ENCODE data around the gene CERKL.

The CERKL gene

DNA sequence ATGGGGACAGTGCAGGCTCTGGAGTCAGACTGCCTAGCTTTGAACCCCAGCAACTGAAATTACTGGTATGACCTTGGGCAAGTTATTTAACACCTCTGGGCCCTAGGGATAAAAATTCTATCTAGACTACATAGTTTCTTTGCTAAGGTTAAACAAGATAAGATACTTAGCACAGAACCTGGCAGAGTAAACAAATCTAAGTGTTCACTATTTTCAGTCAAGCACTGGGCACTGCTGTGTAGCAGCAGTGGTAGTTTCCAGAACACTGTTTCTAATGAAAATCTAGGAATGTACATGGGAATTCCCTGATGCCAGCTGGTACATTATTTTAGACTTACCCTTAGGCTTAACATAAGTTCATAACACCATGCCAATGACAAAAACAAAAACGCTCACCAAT is 17.2 kb downstream of the CERKL start:
- TF ChIP-seq POU2F2 (IDR thresholded peaks at IDR 0.05; ENCODE audit: low read depth, low read length) = no peak
- TF ChIP-seq POLR2A (IDR thresholded peaks at IDR 0.05; ENCODE audit: low read depth, low read length) = no peak
- TF ChIP-seq TAF1 (IDR thresholded peaks at IDR 0.05; ENCODE audit: low read depth, low read length) = no peak
- TF ChIP-seq SPI1 (IDR thresholded peaks at IDR 0.05; ENCODE audit: low read depth, low read length) = no peak
- TF ChIP-seq POLR2AphosphoS5 (IDR thresholded peaks at IDR 0.05; ENCODE audit: low read depth, low read length) = no peak
- TF ChIP-seq PAX5 (IDR thresholded peaks at IDR 0.05; ENCODE audit: insufficient read depth, low read length, severe bottlenecking) = no peak
- FAIRE-seq (no peak), DNase-seq (ENCODE audit: insufficient read length, low spot score) (no peak)

DNA sequence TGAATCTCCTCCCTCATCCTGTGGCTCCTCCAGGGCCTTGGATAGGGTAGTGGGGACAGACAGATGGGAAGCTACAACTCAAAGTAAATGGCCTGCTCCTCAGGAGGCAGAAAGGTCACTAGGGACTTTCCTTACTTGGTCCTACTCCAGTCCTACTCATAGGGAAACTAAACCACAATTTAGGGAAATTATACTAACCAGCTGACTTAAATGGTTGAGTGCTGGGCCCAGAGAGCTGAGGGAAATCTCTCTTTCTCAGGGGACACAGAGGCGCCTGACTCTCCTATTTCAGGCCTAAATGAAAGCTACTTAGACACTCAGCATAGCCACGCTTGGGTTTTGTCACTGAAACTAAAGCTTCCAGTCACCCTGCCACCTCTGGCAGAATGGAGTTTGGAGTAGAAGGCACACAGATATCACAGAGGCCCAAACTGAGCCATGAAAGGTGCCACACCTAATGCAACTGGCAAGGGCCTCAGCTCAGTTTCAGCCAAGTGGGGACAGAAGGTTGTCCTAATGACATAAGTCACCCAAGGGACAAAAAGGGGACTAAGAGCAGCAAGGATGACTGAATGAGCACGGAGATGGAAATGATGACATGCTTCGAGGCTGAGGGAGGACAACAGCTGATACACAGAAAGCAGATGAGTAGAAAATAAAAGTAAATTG is 24.0 kb downstream of the CERKL start:
- DNase-seq (ENCODE audit: insufficient read length, low spot score) (no peak), FAIRE-seq (peak; percentile 35)
- TF ChIP-seq POLR2A (IDR thresholded peaks at IDR 0.05; ENCODE audit: low read depth, low read length) (no peak), PAX5 (IDR thresholded peaks at IDR 0.05; ENCODE audit: insufficient read depth, low read length, severe bottlenecking) (no peak), POLR2AphosphoS5 (IDR thresholded peaks at IDR 0.05; ENCODE audit: low read depth, low read length) (no peak), TAF1 (IDR thresholded peaks at IDR 0.05; ENCODE audit: low read depth, low read length) (no peak), SPI1 (IDR thresholded peaks at IDR 0.05; ENCODE audit: low read depth, low read length) (no peak)

DNA sequence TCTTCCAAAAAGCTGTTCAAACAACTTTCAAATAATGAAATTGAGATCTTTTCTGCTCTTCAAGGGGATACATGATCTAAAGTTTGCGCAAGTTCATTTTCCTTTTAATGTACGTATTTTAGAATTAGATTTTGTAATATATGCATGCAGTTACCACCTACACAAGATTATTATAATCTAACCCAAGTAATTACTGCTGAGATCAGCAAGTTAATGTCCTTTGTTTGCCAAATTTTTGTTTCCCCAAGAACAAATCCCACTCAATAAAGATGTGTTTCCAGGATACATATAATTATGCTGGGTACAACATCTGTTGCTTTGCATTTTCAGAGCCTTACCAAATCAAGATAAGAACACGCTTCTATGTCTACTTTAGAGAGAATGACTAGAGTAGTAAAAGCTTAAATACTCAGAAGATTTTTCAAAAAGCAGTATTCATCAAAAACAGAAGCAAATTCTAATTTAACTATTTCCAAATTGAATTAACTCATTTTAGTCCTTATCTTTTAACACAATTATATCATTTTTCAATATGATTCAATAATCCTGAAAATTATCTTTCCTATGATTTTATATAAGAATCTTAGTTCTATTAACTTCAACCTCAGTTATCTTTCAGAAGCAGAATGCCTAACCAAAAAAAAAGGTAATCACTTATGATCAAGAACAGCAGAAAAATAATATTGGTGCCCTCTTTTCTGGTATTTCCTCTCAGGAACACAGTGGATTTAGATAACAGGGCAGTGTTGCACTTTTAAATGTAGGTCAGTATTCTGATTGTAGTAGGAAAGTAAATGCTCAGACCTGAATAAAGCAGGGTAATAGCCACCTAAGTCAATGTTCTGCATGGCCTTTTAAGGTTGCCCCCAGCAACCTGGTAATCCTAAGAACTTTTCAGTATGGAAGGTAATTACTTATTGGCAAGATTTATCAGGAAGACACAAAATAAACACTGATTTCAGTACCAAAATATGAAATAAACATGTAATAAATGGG is 28.0 kb downstream of the CERKL start:
- no peak for TF ChIP-seq TAF1 (IDR thresholded peaks at IDR 0.05; ENCODE audit: low read depth, low read length)
- TF ChIP-seq POLR2AphosphoS5 (IDR thresholded peaks at IDR 0.05; ENCODE audit: low read depth, low read length) = no peak
- no peak for TF ChIP-seq POU2F2 (IDR thresholded peaks at IDR 0.05; ENCODE audit: low read depth, low read length)
- DNase-seq (ENCODE audit: insufficient read length, low spot score) (no peak), FAIRE-seq (no peak)

DNA sequence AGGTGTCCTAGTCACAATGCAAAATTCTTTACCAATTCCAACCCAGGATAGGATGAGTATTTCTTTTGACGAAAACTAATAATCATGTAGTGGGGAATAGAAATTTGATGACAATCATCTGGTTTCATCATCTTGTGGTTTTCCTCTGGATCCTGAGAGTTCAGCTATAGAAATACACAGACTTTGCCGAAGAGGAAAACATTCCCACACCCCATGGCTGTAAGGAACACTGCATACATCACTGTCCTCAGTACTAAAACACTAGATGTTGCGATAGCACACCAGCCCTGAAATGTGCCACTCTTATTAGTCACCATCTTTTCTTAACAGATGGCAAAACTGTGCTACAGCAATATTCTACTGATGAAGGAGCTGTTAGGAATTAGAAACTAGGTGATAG is 29.4 kb downstream of the CERKL start:
- no peak for TF ChIP-seq POLR2AphosphoS5 (IDR thresholded peaks at IDR 0.05; ENCODE audit: low read depth, low read length)
- no peak for TF ChIP-seq POU2F2 (IDR thresholded peaks at IDR 0.05; ENCODE audit: low read depth, low read length)
- FAIRE-seq (no peak), DNase-seq (ENCODE audit: insufficient read length, low spot score) (no peak)

DNA sequence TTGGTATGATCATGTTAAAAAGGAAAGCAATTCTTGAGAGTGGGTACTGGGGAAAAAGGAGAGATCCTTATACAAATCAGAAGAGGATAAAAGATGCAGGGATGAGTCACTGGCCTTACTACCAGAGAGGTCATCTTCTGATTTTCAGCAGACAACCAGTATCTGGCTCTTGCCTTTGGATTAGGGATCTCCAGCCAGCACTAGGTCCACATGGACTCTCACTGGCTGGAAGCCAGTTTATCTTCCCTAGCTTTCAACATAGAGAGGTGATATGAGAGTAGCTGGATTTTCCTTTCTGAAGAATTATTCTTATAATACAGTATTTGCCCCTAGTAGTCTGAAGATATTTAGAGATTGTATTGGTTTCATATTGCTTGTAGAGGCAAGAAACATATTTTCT is 30.2 kb downstream of the CERKL start:
- FAIRE-seq = no peak
- no peak for DNase-seq (ENCODE audit: insufficient read length, low spot score)
- no peak for TF ChIP-seq PAX5 (IDR thresholded peaks at IDR 0.05; ENCODE audit: insufficient read depth, low read length, severe bottlenecking)
- no peak for TF ChIP-seq SPI1 (IDR thresholded peaks at IDR 0.05; ENCODE audit: low read depth, low read length)
- TF ChIP-seq POU2F2 (IDR thresholded peaks at IDR 0.05; ENCODE audit: low read depth, low read length) = no peak
- TF ChIP-seq POLR2AphosphoS5 (IDR thresholded peaks at IDR 0.05; ENCODE audit: low read depth, low read length) = no peak
- TF ChIP-seq POLR2A (IDR thresholded peaks at IDR 0.05; ENCODE audit: low read depth, low read length) = no peak
- TF ChIP-seq TAF1 (IDR thresholded peaks at IDR 0.05; ENCODE audit: low read depth, low read length) = no peak

DNA sequence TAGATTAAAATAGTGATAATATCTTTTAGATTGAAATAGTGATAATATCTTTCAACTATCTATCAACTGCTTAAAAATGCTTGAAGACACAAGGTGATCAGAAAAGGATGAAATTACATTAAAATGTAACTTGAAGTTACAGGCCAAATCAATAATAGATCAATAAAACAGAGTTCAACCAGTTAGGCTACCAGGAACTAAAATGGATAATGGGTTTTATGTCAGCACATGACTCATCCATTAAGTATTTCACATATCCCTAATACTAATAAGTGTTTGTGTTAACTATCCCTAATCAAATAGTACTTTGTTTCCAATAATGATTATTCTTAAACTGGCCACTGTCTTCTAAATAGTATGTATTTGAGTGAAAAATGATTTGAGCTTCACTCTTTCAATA is 33.7 kb downstream of the CERKL start:
- no peak for TF ChIP-seq POLR2AphosphoS5 (IDR thresholded peaks at IDR 0.05; ENCODE audit: low read depth, low read length)
- no peak for TF ChIP-seq SPI1 (IDR thresholded peaks at IDR 0.05; ENCODE audit: low read depth, low read length)
- no peak for TF ChIP-seq POU2F2 (IDR thresholded peaks at IDR 0.05; ENCODE audit: low read depth, low read length)
- no peak for TF ChIP-seq TAF1 (IDR thresholded peaks at IDR 0.05; ENCODE audit: low read depth, low read length)
- no peak for TF ChIP-seq PAX5 (IDR thresholded peaks at IDR 0.05; ENCODE audit: insufficient read depth, low read length, severe bottlenecking)
- TF ChIP-seq POLR2A (IDR thresholded peaks at IDR 0.05; ENCODE audit: low read depth, low read length) = no peak
- DNase-seq (ENCODE audit: insufficient read length, low spot score) = no peak
- FAIRE-seq = no peak

DNA sequence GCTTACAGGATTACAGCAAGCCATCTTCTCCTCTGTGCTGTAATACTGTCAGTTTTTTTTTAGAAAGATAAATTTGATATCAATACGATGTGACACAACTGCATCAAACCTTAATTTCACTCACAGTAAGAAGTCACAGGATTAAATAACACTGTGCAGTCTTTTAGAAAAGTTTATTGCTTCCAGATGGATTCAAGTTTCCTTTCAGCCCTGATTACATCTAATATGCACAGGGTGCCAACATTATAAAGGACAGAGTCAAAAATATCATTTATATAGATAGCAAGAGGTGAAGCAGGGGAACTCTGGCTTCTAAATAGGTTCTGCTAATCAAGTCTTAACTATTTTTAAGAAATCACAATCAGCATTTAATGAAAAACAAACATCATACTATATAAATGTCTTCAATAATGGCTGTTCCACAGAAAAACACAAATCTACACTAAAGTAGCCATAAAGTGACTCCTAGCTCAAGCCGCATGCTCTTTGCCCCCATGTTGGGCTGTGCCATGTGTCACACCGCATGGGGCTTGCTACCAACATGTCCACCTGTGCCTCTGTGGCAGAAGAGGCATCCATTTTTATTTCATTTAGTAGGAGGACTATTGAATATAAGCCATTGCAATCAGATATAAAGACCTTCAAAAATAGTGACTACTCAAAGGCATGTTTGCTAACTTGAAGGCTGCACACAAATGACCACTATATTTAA is 35.0 kb downstream of the CERKL start:
- FAIRE-seq = no peak
- TF ChIP-seq PAX5 (IDR thresholded peaks at IDR 0.05; ENCODE audit: insufficient read depth, low read length, severe bottlenecking) = no peak
- no peak for TF ChIP-seq POLR2A (IDR thresholded peaks at IDR 0.05; ENCODE audit: low read depth, low read length)
- TF ChIP-seq TAF1 (IDR thresholded peaks at IDR 0.05; ENCODE audit: low read depth, low read length) = no peak
- no peak for TF ChIP-seq POU2F2 (IDR thresholded peaks at IDR 0.05; ENCODE audit: low read depth, low read length)
- no peak for TF ChIP-seq POLR2AphosphoS5 (IDR thresholded peaks at IDR 0.05; ENCODE audit: low read depth, low read length)
- no peak for TF ChIP-seq SPI1 (IDR thresholded peaks at IDR 0.05; ENCODE audit: low read depth, low read length)
- DNase-seq (ENCODE audit: insufficient read length, low spot score) = no peak

DNA sequence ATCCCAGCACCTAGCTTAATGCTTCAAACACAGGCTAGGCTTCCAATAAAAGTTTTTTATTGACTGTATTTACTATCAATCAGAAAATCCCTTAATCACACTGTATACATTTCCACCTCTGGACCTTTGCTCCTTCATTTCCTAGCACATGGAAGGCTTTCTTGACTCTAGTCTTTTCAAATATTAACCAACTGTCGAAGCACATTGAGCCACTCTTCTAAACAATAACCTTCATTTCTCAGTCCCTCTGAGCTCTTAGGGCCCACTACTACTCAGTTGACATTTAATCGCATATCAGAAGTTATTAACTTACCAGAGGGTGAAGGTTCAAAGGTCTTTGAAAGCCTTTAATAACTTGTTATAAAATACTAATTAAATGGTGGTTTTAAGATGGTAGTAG is 37.4 kb downstream of the CERKL start:
- DNase-seq (ENCODE audit: insufficient read length, low spot score) (no peak), FAIRE-seq (no peak)
- no peak for TF ChIP-seq TAF1 (IDR thresholded peaks at IDR 0.05; ENCODE audit: low read depth, low read length)
- no peak for TF ChIP-seq SPI1 (IDR thresholded peaks at IDR 0.05; ENCODE audit: low read depth, low read length)
- no peak for TF ChIP-seq POLR2AphosphoS5 (IDR thresholded peaks at IDR 0.05; ENCODE audit: low read depth, low read length)
- no peak for TF ChIP-seq POU2F2 (IDR thresholded peaks at IDR 0.05; ENCODE audit: low read depth, low read length)
- no peak for TF ChIP-seq PAX5 (IDR thresholded peaks at IDR 0.05; ENCODE audit: insufficient read depth, low read length, severe bottlenecking)
- no peak for TF ChIP-seq POLR2A (IDR thresholded peaks at IDR 0.05; ENCODE audit: low read depth, low read length)

DNA sequence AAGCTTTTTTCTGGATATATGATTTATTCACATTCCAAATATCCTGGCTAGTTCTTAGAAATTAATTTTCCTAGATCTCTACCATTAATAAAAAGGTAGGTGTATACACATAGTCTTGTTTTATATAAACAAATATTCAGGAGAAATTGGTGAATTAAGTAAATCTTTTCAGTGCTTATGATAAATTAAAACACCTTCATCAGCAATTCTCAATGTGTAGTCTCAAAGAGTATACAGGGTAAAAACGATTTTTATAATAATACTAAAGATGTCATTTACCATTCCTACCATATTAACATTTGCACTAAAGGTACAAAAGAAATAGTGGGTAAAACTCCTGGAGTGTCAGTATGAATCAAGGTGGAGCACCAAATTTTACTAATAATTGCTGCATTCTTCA is 40.2 kb downstream of the CERKL start:
- TF ChIP-seq PAX5 (IDR thresholded peaks at IDR 0.05; ENCODE audit: insufficient read depth, low read length, severe bottlenecking) = no peak
- TF ChIP-seq TAF1 (IDR thresholded peaks at IDR 0.05; ENCODE audit: low read depth, low read length) = no peak
- TF ChIP-seq SPI1 (IDR thresholded peaks at IDR 0.05; ENCODE audit: low read depth, low read length) = no peak
- no peak for TF ChIP-seq POU2F2 (IDR thresholded peaks at IDR 0.05; ENCODE audit: low read depth, low read length)
- TF ChIP-seq POLR2AphosphoS5 (IDR thresholded peaks at IDR 0.05; ENCODE audit: low read depth, low read length) = no peak
- TF ChIP-seq POLR2A (IDR thresholded peaks at IDR 0.05; ENCODE audit: low read depth, low read length) = no peak
- no peak for FAIRE-seq
- no peak for DNase-seq (ENCODE audit: insufficient read length, low spot score)

Measured in GM12891 (cell line).